H9 (cell line): Measurements from ENCODE around the gene RNU6-1. TPM values are rescaled to one million over a fixed set of nuclear protein-coding genes. Genes with fewer than 3 reads are reported as not detected.

Experiments
- DNase-seq: peaks from one replicate; pipeline ENCODE4 v3.0.0-alpha.2; 2017
- H2AFZ ChIP-seq: one replicate; pipeline ENCODE4 v1.6.1; 2013; ENCODE audit warnings: mild to moderate bottlenecking, low read length, control low read depth, moderate library complexity
- H2AK5ac ChIP-seq: 2 replicates; pipeline ENCODE4 v1.6.1; 2013; ENCODE audit warnings: low read length, control low read depth, mixed read lengths; ENCODE audit not compliant: insufficient read length
- H2BK120ac ChIP-seq: one replicate; pipeline ENCODE4 v1.6.1; 2013; ENCODE audit warnings: low read depth, mild to moderate bottlenecking, low read length, control low read depth, inconsistent platforms; ENCODE audit not compliant: poor library complexity, severe bottlenecking
- H2BK12ac ChIP-seq: 2 replicates; pipeline ENCODE4 v1.6.1; 2013; ENCODE audit warnings: low read length, control low read depth, mixed read lengths, low read depth; ENCODE audit not compliant: insufficient read length
- H2BK15ac ChIP-seq: 2 replicates; pipeline ENCODE4 v1.6.1; 2013; ENCODE audit warnings: low read depth, low read length, control low read depth
- H2BK20ac ChIP-seq: one replicate; pipeline ENCODE4 v1.6.1; 2013; ENCODE audit warnings: low read depth, mild to moderate bottlenecking, low read length, control low read depth, inconsistent platforms; ENCODE audit not compliant: poor library complexity, severe bottlenecking
- H2BK5ac ChIP-seq: 2 replicates; pipeline ENCODE4 v1.6.1; 2013; ENCODE audit warnings: low read length, control low read depth, mixed read lengths; ENCODE audit not compliant: insufficient read length
- H3K14ac ChIP-seq: 2 replicates; pipeline ENCODE4 v1.6.1; 2013; ENCODE audit warnings: low read length, control low read depth; ENCODE audit not compliant: insufficient read depth
- H3K18ac ChIP-seq: 2 replicates; pipeline ENCODE4 v1.6.1; 2013; ENCODE audit warnings: low read depth, mild to moderate bottlenecking, mixed read lengths, low read length, control low read depth; ENCODE audit not compliant: insufficient read length
- H3K23ac ChIP-seq: 2 replicates; pipeline ENCODE4 v1.6.1; 2013; ENCODE audit warnings: low read length, control low read depth, mixed read lengths, low read depth; ENCODE audit not compliant: insufficient read length
- H3K23me2 ChIP-seq: 2 replicates; pipeline ENCODE4 v1.6.1; 2013; ENCODE audit warnings: low read depth, mild to moderate bottlenecking, mixed read lengths, low read length, control low read depth; ENCODE audit not compliant: insufficient read length, poor library complexity, severe bottlenecking
- H3K27ac ChIP-seq: 2 replicates; pipeline ENCODE4 v1.5.1; 2013; ENCODE audit warnings: low read length, control low read depth, mixed read lengths, low read depth; ENCODE audit not compliant: insufficient read length
- H3K27me3 ChIP-seq: 2 replicates; pipeline ENCODE4 v1.6.1; 2013; ENCODE audit warnings: low read length, control low read depth, inconsistent platforms; ENCODE audit not compliant: insufficient read depth
- H3K4ac ChIP-seq: 2 replicates; pipeline ENCODE4 v1.6.1; 2013; ENCODE audit warnings: low read depth, mild to moderate bottlenecking, control low read depth, inconsistent platforms, low read length, moderate library complexity
- H3K4me1 ChIP-seq: 2 replicates; pipeline ENCODE4 v1.6.1; 2013; ENCODE audit warnings: low read length, control low read depth, inconsistent platforms; ENCODE audit not compliant: insufficient read depth
- H3K4me2 ChIP-seq: 2 replicates; pipeline ENCODE4 v1.6.1; 2013; ENCODE audit warnings: low read length, control low read depth, mixed read lengths; ENCODE audit not compliant: insufficient read length, insufficient read depth
- H3K56ac ChIP-seq: 2 replicates; pipeline ENCODE4 v1.6.1; 2013; ENCODE audit warnings: low read depth, mild to moderate bottlenecking, mixed read lengths, low read length, control low read depth; ENCODE audit not compliant: insufficient read length
- H3K79me1 ChIP-seq: 2 replicates; pipeline ENCODE4 v1.6.1; 2013; ENCODE audit warnings: low read depth, mild to moderate bottlenecking, moderate library complexity, low read length, control low read depth, inconsistent platforms; ENCODE audit not compliant: insufficient read depth, poor library complexity, severe bottlenecking
- H3K79me2 ChIP-seq: 2 replicates; pipeline ENCODE4 v1.6.1; 2013; ENCODE audit warnings: low read length, control low read depth, inconsistent platforms; ENCODE audit not compliant: insufficient read depth
- H3K9ac ChIP-seq: 2 replicates; pipeline ENCODE4 v1.6.1; 2013; ENCODE audit warnings: low read length, control low read depth, mixed read lengths; ENCODE audit not compliant: insufficient read length; ENCODE audit errors: extremely low read depth
- H3K9me3 ChIP-seq: one replicate; pipeline ENCODE4 v1.6.1; 2013; ENCODE audit warnings: low read depth, low read length, inconsistent platforms; ENCODE audit not compliant: control insufficient read depth
- H3T11ph ChIP-seq: one replicate; pipeline ENCODE4 v1.6.1; 2013; ENCODE audit warnings: mild to moderate bottlenecking, low read length, control low read depth, inconsistent platforms
- H4K20me1 ChIP-seq: one replicate; pipeline ENCODE4 v1.6.1; 2013; ENCODE audit not compliant: control insufficient read depth, insufficient read length, insufficient read depth
- H4K5ac ChIP-seq: 2 replicates; pipeline ENCODE4 v1.6.1; 2013; ENCODE audit warnings: low read depth, mild to moderate bottlenecking, mixed read lengths, low read length, control low read depth; ENCODE audit not compliant: insufficient read length
- H4K8ac ChIP-seq: replicated peaks from 2 replicates; pipeline ENCODE4 v1.6.1; 2013; ENCODE audit warnings: low read length, control low read depth, mixed read lengths, low read depth; ENCODE audit not compliant: insufficient read length
- H4K91ac ChIP-seq: 2 replicates; pipeline ENCODE4 v1.6.1; 2013; ENCODE audit warnings: low read depth, mild to moderate bottlenecking, moderate library complexity, mixed read lengths, low read length, control low read depth; ENCODE audit not compliant: insufficient read length
- H3K27ac Mint-ChIP-seq, 3 experiments: 2 replicates in 2 of 3; 3 replicates in 1 of 3; pipeline ENCODE4 v1.8.0; 2020 to 2021; ENCODE audit warnings: mixed read lengths in 3 of 3, mild to moderate bottlenecking in 1 of 3, moderate library complexity in 1 of 3
- H3K27me3 Mint-ChIP-seq: 2 replicates; pipeline ENCODE4 v1.8.0; 2021; ENCODE audit warnings: low read depth, mild to moderate bottlenecking, moderate library complexity, mixed read lengths
- H3K36me3 Mint-ChIP-seq, 3 experiments: 2 replicates in 2 of 3; 3 replicates in 1 of 3; pipeline ENCODE4 v1.8.0; 2020 to 2021; ENCODE audit warnings: low read depth in 3 of 3, mixed read lengths in 3 of 3; ENCODE audit not compliant: insufficient read depth in 1 of 3
- H3K4me1 Mint-ChIP-seq, 2 experiments: 2 replicates each; pipeline ENCODE4 v1.8.0; 2020; ENCODE audit warnings: mixed read lengths in 2 of 2
- H3K4me3 Mint-ChIP-seq, 2 experiments: 2 replicates in 1 of 2; 3 replicates in 1 of 2; pipeline ENCODE4 v1.8.0; 2020 to 2021; ENCODE audit warnings: mild to moderate bottlenecking in 2 of 2, mixed read lengths in 2 of 2, moderate library complexity in 1 of 2
- H3K9me3 Mint-ChIP-seq, 2 experiments: 2 replicates in 1 of 2; 3 replicates in 1 of 2; pipeline ENCODE4 v1.8.0; 2020; ENCODE audit warnings: mild to moderate bottlenecking in 2 of 2, mixed read lengths in 2 of 2, moderate library complexity in 1 of 2
- WGBS: extraction: QIAGEN DNeasy Blood & Tissue Kit; methylation state at CpG from one replicate; pipeline ENCODE4 v1.1.7; 2013; ENCODE audit warnings: missing lambda C conversion rate, low lambda C conversion rate, mixed read lengths; ENCODE audit not compliant: insufficient read length; ENCODE audit errors: extremely low coverage; 5-methylcytosine and 5-hydroxymethylcytosine counted together
- total RNA-seq: library from RNA; stranded (reverse); gene quantifications from 2 replicates; pipeline ENCODE4 v1.2.1, GENCODE V29; 2021
- TF ChIP-seq, protein P1 (sequence below): fragments of 200-600 bp; sonication (generic); conservative IDR thresholded peaks from 3 replicates; pipeline ENCODE4 v1.8.0; 2021; ENCODE audit warnings: antibody characterized with exemption, mild to moderate bottlenecking

The RNU6-1 gene
- total RNA-seq, 1 experiment from 2014 or later, result not detected

GRCh38 chr15:67826717-67827561 lies 12.9 kb downstream of the RNU6-1 start:
- TF ChIP-seq, protein P1, sequence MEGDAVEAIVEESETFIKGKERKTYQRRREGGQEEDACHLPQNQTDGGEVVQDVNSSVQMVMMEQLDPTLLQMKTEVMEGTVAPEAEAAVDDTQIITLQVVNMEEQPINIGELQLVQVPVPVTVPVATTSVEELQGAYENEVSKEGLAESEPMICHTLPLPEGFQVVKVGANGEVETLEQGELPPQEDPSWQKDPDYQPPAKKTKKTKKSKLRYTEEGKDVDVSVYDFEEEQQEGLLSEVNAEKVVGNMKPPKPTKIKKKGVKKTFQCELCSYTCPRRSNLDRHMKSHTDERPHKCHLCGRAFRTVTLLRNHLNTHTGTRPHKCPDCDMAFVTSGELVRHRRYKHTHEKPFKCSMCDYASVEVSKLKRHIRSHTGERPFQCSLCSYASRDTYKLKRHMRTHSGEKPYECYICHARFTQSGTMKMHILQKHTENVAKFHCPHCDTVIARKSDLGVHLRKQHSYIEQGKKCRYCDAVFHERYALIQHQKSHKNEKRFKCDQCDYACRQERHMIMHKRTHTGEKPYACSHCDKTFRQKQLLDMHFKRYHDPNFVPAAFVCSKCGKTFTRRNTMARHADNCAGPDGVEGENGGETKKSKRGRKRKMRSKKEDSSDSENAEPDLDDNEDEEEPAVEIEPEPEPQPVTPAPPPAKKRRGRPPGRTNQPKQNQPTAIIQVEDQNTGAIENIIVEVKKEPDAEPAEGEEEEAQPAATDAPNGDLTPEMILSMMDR, result no peak
- no peak overlapping the region for H3K18ac ChIP-seq
- no peak overlapping the region for H4K5ac ChIP-seq
- H3K14ac ChIP-seq, result no peak overlapping the region; the same call in 1 of the 2 replicates
- peaks cover 92% of the 10 kb centered on the region for H3K27me3 Mint-ChIP-seq
- H3K79me1 ChIP-seq, result no peaks in the 10 kb centered on the region
- no peak overlapping the region for H3K27ac ChIP-seq
- H3K79me2 ChIP-seq, result no peaks in the 10 kb centered on the region
- WGBS, result no CpG with 5 or more reads among the region's 88 CpGs
- no peaks in the 10 kb centered on the region for H3K9me3 ChIP-seq
- no peak overlapping the region for H4K8ac ChIP-seq
- no peak overlapping the region for H3K56ac ChIP-seq
- no peak overlapping the region for H2AFZ ChIP-seq
- peaks cover 6% of the 10 kb centered on the region; the same call in 1 of the 2 replicates for H3K4me1 ChIP-seq
- H3K9me3 Mint-ChIP-seq, result peaks cover 6 to 12% of the 10 kb centered on the region in 2 experiments
- peaks cover 92% of the 10 kb centered on the region for H3K27me3 ChIP-seq
- no peak overlapping the region for H2BK12ac ChIP-seq
- H2BK5ac ChIP-seq, result no peak overlapping the region
- H3K23ac ChIP-seq, result no peak overlapping the region
- no peaks in the 10 kb centered on the region; a peak in 5 of 7 replicates for H3K36me3 Mint-ChIP-seq
- no peak overlapping the region for H3K27ac Mint-ChIP-seq
- no peak for DNase-seq
- peaks cover 32 to 53% of the 10 kb centered on the region in 2 experiments for H3K4me1 Mint-ChIP-seq
- H3K9ac ChIP-seq, result no peak overlapping the region
- no peaks in the 10 kb centered on the region for H4K20me1 ChIP-seq
- H3K4me2 ChIP-seq, result peak overlapping the region; percentile 7
- no peak overlapping the region for H2AK5ac ChIP-seq
- no peak overlapping the region; a peak in 1 of 5 replicates for H3K4me3 Mint-ChIP-seq
- no peak overlapping the region for H3K4ac ChIP-seq
- no peak overlapping the region for H2BK120ac ChIP-seq
- H3K23me2 ChIP-seq, result no peaks in the 10 kb centered on the region
- H2BK20ac ChIP-seq, result no peak overlapping the region
- no peak overlapping the region for H2BK15ac ChIP-seq
- no peak overlapping the region for H4K91ac ChIP-seq
- H3T11ph ChIP-seq, result no peak overlapping the region
